Glomerular visceral epithelial cell (primary cell): ENCODE results near the gene MCF2.

Source experiments
- DNase-seq: peaks from one replicate; pipeline ENCODE4 v3.0.0-alpha.2; 2016; ENCODE audit errors: extremely low spot score

The MCF2 gene

DNA sequence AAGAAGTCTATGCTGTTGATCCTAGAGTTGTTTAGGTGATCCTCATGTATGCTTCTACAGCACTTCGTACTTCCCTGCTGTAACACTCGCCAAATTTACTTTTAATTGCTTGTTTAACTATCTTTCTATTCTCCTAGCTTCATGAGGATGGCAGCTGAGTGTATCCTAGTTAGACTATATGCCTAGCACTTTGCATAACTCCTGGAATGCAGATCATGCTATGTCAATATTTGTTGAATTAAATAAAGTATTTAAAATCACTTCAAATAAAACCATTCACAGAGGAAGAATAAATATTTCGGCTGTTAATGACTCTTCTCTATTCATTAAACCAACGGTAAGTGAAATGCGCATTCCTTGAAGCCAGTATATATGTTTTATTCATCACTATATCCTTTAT is 122.4 kb downstream of the MCF2 start:
- DNase-seq, result no peak

GRCh38 chrX:139581068-139581467 is 126.9 kb downstream of the MCF2 start:
- no peak for DNase-seq

GRCh38 chrX:139566981-139567380 is 141.0 kb downstream of the MCF2 start:
- DNase-seq, result no peak

DNA sequence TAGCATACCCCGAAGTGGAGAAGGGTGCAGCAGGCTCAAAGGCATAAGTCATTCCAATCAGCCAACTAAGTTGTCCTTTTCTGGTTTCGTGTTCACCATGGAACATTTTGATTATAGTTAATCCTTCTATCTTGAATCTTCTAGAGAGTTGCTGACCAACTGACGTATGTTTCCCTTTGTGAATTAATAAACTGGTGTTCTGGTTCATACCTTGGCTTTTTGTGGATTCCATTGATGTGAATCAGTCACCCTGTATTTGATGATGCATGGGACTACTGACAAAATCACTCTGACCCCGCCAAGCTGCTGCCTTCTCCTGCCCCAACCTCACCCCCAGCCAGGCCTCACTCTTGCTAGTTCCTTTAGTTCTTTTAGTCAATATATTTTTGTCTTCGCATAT is 144.7 kb downstream of the MCF2 start:
- DNase-seq, result no peak

DNA sequence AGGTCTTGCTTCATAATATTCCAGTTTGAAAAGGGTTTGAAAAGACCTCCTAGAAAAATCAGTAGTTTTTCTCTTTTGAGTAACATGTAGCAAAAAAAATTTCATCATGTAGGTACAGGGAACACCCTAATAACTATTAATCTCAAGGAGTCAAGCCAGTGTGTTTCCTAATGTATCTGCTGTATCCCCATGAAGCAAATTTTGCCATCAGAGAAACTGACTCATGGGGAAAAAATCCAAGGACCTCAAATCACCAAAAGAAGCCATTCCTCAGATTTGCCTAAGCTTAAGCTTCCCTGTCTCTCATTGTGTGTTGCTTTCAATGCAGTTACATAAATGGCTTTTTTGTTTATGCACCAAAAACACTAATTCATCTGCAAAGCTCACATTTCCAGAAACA is 147.7 kb downstream of the MCF2 start:
- DNase-seq, result no peak

- no peak for DNase-seq
Observed at GRCh38 chrX:139559383-139560042, 148.5 kb downstream of the MCF2 start.

DNA sequence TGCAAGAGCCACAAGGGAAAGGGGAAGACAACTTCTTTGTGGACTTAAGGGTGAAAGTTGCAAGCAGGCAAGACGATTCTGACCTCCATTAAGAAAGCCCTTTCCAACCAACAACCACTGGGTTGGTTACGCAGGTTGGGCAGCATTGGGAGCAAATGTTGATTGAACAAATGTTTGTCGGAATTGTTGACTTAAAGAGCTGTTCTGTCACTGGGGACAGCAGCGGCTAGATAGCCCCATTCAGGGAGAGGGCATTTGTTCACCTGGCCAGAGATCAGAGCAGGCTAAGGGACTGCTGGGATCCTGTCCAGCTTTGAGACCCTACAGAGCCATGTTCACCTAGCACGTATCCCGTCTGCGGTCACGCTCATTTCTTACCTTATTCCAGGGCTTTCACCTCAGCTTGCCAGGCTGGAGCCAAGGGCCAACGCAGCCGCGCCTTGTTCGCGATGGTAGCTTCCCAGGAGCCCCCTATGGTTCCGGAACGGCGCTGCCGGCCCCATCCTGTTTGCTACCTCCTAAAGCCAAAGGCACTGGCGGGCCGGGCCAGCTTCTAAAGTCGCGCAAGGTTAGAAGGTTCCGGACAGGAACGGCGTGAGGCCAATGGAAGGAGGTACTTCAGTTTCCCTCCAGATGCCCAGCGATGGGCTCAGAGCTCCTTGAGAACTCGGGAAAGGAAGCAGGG is 152.8 kb downstream of the MCF2 start:
- no peak for DNase-seq

DNA sequence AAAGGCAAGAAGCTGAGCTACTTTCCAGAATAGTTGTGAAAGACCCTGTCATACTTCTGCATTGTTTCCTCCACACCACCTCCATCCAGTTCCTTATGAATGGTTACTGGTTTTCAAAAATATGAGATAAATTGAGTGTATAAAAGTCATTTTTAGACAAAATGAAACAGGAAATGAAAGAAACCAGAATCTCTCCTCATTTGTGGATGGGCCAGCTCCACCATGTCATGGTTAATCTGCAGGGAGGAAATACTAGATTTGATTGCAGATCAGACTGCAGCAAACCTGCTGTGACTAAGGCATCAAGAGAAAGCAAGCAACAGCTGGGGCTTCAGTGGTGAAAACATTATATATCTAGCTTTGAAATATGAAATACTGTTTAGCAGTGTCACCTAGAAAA is 153.6 kb downstream of the MCF2 start:
- no peak for DNase-seq

- DNase-seq, result no peak
Observed at GRCh38 chrX:139544591-139544990, 163.4 kb downstream of the MCF2 start.

DNA sequence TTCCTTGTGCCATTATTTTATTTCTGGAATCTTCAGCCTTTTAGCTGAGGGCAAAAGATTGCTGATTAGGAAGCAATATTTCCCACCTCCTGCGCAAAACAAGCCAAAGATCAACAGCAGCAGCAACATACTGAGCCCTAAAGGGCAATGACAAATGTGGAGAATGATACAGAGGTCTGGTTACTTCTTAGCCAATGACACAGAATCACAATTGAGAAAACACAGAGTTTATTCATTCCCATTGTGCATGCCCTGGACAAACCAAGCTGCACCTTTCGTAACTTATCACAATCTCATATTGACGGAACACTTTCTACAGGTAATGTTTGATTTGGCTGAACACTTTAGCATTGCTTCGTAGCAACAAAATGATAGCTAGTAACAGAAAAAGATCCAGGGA is 164.0 kb downstream of the MCF2 start:
- no peak for DNase-seq

GRCh38 chrX:139542652-139543051 is 165.3 kb downstream of the MCF2 start:
- no peak for DNase-seq

- no peak for DNase-seq
Observed at GRCh38 chrX:139538907-139539790, 168.8 kb downstream of the MCF2 start.

- DNase-seq, result no peak
Observed at GRCh38 chrX:139533444-139533843, 174.5 kb downstream of the MCF2 start.

DNA sequence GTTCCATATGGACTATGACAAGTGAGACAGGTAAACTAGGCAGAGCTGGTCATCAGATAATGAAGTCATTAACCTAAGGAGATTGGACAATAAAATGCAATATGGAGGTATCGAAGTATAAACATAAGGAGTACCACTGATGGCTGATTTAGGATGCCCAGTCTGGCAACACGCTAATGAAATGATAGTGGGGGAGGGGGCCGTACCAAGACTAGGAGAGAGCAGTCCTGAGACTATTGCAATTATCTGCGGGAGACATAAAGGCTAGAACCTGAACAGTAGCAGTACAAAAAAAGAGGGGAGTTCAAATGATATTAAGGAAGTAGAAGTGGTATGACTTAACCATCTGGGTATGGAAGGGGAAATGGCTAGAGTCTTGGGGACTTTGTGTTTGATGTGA is 175.1 kb downstream of the MCF2 start:
- no peak for DNase-seq
